ENCODE data around the gene GOLIM4.

GOLIM4 gene

GRCh38 chr3:167969548-167969947 is 126.2 kb downstream of the GOLIM4 start:
- DNase-seq (ENCODE audit: low read depth, low spot score), result no peak
- no peak overlapping the region for H3K4me3 ChIP-seq (ENCODE audit: low read length)

DNA sequence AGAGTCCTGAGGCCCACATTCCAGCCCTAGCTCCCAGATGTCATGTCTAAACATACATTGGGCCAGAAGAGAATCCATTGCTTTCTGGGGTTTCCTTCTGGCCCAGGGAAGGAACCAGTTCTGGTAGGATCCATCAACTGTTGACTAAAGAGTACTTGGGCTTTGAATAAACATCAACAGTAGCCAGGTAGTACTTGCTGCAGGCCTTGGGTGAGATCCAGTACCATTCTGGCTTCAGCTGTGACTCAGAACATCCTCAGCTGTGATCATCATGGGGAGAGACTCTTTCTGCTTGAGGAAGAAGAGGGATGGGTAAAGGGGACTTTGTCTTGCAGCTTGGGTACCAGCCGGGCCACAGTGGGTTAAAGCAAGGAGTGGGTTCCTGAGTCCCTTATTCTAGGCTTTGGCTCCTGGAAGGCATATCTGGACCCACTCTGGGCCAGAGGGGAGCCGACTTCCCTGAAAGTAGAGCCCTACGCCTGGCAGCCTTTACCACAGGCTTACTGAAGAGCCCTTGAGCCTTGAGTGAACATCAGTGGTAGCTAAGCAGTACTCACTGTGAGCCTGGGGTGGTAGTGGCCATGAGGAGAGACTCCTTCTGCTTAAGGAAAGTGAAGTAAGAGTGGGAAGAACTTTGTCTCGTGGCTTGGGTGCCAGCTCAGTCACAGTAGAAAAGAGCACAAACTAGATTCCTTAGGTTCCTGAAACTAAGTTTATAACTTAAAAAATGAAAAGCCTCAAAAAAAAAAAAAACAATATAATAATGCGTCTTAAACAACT is 128.3 kb downstream of the GOLIM4 start:
- no peak for DNase-seq (ENCODE audit: low read depth, low spot score)
- no peak overlapping the region for H3K4me3 ChIP-seq (ENCODE audit: low read length)
